Activated effector memory CD4-positive, alpha-beta T cell treated with anti-CD3 and anti-CD28 coated beads, Interleukin-2, amount 50 U/mL, for 16 hours (primary cell): ENCODE measurements around the gene RRP15.

ENCODE experiments used
- DNase-seq: peaks from one replicate; pipeline ENCODE4 v3.0.0-alpha.2; 2020

The RRP15 gene, protein sequence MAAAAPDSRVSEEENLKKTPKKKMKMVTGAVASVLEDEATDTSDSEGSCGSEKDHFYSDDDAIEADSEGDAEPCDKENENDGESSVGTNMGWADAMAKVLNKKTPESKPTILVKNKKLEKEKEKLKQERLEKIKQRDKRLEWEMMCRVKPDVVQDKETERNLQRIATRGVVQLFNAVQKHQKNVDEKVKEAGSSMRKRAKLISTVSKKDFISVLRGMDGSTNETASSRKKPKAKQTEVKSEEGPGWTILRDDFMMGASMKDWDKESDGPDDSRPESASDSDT

DNA sequence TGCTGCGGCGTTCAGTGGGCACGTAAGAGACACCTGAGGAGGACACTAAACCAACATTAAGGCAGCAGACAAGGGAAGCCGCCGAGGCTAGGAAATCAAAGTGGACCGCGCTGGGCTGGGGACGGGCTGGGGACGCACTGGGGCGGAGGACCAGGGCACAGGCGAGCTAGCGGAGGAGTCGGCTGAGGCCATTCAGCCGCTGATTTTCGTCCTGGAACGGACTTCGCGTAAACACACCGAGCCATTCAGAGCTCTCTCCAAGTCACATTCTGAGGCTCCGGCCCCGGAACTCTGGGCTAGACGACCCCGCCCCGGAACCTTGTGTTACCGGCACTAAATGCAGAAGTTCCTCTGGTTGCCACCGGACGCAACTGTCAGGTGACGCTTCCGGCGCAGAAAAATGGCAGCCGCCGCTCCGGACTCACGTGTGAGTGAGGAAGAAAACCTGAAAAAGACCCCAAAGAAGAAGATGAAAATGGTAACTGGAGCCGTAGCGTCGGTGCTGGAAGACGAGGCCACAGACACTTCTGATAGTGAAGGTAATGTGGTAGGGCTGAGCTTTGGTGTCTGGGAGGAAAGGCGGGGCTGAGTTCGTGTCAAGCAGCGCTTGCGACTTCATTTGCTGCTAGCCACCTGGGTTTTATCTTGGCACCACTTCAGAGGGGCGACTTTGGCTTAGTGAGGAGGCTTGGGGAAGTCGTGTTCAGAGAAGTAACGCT, at the start of gene RRP15:
Gene RRP15, plus strand, starts transcription at position 377 of the 719 bp plus-strand sequence. Its CDS starts 24 bp downstream, at position 401.
- DNase-seq, result peak; percentile 95

DNA sequence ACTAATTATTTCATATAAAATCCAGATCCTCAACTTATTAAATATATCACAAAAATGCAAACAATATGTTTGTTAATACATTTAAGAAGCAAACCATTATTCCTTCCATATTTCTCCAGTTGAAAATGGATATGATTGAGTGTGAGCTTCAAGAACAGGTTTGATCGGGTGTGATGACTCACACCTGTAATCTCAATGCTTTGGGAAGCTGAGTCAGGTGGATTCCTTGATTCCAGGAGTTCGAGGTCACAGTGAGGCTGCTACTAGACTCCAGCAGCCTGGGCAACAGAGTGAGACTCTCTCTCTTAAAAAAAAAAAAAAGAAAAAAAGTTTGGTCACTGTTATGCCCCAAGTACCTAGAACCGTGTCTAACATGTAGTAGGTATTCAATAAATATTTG, 42.9 kb upstream of the RRP15 start:
- DNase-seq, result no peak

DNA sequence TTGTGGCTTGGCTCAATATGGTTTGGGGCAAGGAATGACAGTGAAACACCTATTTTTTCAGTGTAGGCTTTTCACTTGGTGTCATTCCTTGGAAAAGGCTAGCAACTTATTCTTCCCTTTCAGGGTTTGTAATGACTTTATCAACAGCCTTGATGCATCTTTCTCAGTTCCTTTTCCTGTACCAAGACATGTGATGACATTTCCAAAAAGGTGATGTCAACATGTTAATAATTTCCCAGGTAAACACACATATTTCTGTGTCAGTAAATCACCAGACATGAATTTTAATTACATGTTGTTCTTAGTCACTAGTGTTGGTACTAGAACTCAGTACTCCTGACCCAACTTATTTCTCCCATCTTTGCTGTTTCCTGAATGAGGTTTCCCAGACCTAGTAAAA, 37.8 kb upstream of the RRP15 start:
- DNase-seq, result no peak

DNA sequence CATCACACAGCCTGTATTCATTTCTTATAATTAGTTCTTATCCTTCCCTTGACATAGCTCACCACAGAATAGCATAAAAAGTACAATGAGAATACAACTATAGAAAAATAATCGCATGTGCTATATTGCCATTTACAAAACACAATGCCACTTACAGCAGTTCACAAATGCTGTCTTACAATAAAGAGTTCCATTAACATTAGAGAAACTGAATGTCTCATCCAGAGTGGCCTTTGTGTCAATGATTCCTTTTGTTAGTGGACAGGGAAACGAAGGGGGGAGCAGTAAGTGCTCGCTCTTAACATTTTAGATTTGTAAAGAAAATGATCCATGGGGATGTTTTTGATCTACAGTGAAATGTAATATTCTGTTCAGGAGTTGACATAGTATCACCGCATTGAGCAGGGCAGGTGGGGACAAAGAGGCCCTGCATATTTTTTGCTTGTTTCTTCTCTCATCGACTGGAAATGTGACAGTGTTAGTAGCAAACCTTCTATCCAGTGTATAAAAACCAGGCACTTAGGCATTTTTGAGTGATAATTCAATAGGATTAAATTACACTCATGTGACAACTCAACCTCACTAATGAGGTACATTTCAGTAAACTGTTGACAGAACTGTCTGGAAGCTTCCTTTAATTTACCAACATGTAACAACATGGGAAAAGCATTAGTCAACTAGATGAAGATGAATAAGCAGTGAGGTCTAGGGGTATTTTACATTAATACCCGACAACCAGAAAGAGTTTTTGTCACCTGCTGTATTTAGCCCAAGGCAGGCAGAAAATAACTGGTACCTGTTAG, 35.6 kb upstream of the RRP15 start:
- DNase-seq, result no peak

DNA sequence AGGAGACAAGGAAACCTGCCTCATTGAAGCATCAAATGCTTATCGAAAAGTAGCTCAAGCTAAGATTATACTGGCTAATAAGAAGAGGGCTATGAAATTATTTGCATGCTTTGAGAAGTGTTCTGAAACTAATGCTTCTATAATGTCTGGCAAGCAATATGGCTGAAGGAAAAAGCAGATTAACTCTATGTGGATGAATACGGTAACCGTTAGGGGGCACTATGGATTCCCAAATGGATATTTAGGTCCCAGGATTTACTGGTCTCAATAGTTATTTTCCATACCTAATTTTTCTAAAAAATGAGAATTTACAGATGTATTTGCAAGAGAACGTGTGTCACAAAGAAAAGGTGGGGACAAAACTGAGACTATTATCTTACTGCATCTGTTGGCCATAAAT, 34.6 kb upstream of the RRP15 start:
- no peak for DNase-seq

DNA sequence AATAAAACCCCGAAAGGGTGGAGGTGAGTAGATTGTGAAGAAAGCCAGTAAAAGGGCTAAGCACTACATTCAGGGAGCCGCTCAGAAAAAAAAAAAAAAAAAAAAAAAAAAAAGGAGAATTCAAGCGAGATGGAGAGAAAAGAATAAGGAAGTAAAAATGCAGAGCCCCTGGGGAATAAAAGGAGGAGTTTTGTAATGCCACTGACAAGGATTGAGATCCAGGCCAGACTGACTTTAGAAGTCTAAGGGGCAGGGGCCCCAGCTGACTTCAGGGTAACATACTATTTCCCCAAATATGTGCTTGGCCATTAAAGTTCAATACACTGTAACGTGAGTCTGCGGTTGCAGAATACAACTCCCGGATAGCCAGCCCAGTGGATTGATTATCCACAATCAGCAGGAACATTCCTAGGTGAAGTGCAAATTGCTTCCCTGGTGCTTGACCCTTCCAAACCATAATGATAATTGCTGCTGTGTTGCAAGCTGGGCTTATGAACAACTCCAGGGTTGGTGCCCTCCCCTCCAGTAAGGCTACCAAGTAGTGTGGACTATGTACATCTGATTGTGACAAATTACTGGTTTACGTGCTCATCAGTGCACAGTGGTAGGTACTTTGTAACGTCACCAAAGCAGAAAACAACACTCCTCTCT, 30.7 kb upstream of the RRP15 start:
- no peak for DNase-seq

DNA sequence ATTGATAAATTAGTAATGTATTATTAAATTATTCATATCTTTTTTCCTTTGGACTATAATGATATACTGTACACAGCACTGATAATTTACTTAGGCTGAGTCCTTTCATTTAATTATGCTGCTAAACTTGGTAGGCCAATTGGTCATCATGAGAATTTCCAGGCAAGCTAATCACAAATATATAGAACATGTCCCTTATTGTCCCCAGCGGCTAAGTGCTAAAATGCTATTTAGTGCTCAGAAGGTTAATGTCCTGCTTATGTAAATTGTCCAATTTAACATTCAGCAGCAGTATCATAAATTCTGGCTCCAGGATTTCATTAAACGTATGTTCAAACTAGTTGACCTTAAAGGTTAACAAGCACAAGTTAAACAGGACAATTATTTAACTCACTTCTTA, 30.0 kb upstream of the RRP15 start:
- DNase-seq, result no peak

DNA sequence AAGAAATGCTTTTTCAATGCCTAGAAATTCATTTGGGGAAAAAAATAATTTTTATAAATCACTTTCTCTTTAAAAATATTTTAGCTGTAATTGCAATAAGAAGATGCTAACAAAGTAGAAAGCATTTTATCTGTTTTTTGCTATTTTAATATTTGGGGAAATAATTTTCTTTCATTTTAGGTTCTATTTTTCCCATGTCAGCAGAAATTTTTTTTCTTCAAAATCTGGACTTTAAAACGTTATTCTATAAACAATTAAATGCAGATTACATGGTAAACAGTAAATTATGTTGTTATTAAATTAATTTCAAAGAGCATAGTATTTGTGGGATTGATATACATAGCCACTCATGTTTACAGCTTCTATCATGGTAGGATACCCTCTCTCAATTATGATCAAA, 27.7 kb upstream of the RRP15 start:
- no peak for DNase-seq

DNA sequence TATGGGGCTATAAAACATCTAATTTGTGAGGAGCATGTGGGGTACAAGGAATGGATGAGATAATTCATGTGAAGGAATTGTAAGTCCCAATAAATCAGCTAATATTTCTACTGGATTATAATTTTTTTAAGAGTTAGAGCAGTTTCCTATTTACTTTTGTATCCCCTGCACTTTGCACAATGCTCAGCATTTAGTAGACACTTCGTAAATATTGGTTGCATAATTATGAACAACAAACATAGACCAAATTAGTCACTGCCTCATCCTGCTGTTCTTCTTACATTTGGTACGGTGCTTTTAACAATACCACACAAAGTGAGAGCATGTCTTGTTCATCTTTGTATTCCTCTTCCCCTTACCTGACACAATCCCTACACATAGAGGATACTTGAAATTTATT, 27.1 kb upstream of the RRP15 start:
- no peak for DNase-seq

DNA sequence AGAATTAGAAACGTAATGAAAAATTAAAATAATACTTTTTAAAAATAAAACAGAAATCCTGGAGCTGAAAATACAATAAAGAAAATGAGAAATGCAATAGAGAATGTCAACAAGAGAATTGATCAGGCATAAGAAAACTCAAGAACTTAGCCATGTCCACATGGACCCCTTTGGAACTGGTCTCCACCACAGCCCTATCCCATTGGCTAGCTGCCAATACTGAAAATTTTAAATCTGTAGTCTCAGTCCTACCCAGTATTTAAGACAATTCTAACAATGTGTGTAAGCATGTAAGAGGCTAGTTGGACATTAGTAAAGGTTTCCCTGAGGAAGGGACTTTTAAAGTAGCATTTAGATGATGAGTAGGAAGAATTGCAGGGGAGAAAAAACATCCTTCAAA, 25.8 kb upstream of the RRP15 start:
- no peak for DNase-seq

DNA sequence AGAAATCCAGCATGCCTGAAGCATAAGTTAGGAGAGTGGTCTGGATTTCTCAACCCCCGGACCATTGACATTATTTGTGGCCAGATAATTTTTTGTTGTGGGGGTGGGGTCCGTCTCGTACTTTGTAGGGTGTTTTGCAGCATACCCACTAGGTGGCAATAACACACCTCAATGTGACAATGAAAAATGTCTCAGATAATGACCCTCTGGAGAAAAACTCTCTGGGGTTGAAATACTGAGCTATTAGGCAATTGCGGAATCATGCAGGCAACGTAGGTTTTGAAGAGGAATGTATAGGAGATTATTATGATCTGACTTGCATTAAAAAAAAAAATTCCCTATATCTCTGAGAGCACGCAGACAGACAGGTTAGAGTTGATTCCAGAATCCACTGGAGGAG, 25.3 kb upstream of the RRP15 start:
- no peak for DNase-seq

DNA sequence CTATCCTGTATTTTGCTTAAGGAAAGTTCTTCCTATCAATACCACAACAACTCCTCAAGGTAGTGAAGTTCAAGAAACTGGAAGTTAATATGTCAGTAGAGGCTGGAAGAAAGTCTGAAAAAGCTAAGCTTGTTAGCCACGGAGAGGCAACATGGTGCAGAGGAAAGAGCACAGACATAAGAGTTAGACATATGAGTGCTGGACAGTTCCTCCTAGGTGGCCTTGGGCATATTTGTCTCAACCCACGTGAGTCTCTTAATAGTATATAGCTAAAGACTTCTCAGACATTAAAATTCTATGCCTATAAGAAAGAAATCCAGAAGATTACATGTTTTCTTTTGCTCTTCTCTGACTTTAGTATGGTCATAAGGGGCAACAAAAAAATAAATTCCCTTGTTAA, 22.8 kb upstream of the RRP15 start:
- DNase-seq, result no peak

DNA sequence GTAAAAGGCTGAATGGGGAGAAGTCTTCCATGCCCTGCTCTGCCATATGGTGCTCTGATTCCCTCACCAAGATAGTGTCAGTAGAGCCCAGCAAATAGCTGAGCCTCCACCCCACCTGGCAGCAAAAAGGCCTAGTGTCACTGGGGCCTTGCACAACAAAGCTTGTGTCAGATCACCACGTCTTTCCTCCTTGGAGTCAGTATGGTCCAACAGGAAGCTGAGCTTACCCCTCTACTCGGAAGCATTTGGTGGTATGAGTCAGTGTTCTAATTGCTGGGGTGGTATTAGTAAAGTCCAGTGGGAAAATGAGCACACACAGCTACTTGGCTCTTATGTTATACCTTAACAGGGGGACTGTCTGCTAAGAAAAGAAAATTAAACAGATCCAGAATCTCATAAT, 18.7 kb upstream of the RRP15 start:
- DNase-seq, result no peak

DNA sequence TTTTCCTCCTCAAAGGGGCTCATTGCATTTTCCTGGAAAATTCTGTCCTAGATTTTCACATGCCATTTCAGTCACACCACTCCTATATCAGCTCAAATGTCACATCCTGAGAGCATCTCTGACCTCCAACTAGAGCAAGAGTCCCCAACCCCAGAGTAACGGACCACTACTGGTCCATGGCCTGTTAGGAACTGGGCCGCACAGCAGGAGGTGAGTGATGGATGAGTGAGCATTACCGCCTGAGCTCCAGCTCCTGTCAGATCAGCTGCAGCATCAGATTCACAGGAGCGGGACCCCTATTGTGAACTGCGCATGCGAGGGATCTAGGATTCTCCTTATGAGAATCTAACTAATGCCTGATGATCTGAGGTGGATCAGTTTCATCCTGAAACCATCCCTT, 12.7 kb upstream of the RRP15 start:
- DNase-seq, result no peak

DNA sequence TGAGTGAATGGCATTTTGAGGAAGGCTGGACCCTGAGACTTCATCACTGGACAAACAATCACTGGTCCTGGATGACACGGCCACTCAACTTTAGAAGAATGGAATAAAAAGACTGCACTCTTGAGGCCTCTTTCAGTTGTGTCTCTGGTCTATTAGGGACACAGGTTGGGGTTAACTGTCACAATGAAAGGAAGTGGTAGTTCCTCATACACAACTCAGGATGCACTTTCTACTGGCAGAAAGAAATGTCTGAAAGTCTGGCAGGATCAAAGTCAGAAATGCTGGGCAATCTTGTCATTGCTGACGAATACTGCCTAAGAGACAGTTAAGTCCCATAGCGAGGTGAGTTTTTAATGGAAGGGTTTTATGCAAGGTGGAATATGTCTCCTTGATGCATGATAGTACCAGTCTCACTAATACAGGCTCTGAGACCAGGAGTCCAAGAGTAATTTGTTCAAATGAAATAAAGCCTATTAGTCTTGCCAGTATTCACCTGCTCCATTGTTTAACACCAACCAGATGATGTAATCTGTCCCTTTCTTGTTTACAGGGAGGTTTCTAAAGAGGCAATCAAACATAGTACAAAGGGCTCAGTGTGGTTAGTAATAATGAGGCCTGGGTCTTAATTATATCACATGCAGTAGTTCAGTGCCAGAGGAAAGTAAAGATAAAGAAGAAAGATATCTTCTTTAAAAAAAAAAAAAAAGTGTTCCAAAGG, 11.2 kb upstream of the RRP15 start:
- no peak for DNase-seq

DNA sequence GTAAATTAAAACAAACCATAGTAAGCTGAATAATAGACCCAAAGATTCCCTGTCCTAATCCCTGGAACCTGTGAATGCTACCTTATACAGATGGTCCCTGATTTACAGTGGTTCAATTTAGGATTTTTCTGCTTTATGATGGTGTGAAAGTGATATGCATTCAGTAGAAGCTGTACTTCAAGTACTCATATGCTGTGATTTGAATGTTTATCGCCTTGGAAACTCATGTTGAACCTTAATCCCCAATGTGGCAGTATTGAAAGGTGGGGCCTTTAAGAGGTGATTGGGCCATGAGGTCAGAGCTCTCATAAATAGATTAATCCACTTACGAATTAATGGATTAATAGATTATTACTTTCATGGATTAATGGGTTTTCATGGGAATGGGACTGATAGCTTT, 10.6 kb upstream of the RRP15 start:
- DNase-seq, result no peak

DNA sequence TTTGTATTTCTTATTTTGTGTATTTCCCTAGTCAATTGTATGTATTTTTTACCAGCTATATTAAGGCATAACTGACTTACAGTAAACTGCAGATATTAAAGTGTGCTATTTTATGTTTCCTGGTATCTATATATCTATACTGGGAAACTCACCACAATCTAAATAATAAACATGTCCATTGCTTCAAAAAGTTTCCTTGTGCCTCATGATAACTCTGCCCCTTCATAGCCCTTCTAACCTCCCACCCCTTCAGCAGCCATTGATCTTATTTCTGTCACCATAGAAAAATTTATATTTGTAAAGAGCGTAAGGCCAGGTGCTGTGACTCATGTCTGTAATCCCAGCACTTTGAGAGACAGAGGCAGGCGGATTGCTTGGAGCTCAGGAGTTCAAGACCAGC, 9.3 kb upstream of the RRP15 start:
- DNase-seq, result no peak

DNA sequence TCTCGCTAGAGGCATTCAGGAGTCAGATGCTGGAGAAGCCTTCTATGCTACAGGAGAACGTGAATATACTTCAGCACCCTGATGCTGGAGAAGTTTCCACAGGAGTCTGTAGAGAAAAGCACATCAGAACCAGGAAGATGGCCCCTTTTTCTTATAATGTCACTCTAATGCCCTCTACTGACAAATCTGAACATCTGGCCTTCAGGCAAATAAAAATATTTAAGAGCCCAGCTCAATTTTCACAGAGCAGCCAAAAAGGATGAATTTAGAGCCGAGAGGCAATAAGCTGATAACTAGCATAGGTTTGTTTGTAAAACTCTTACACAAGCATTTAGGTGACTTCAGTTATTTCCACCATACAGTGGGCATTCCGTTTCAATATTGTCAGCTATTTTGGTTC, 3.8 kb upstream of the RRP15 start:
- no peak for DNase-seq

DNA sequence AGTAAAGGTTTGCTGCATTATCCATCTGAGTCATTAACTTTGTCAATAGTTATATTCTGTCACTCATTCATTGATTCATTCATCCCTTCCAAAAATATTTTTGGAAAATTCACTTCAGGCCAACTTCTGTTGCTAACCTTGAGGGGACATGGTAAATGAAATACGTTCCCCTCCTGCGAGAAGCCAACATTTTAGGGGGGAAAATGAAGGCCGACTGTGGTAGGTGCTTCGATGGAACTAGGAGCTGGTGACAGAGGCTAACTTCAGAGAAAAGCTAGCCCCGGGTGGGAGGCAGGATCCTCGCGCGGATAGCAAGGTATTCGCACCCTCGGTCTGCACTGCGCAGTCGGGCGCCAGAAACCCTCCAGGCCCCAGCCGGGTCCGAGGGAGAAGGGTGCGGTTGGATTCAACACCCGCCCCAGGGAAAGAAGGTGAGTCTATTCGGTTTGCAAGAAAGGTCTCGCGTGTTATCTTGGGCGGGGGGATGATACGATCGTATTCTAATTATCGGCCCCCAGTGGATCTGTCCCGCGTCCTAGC, 646 bp upstream of the RRP15 start:
- DNase-seq, result no peak

DNA sequence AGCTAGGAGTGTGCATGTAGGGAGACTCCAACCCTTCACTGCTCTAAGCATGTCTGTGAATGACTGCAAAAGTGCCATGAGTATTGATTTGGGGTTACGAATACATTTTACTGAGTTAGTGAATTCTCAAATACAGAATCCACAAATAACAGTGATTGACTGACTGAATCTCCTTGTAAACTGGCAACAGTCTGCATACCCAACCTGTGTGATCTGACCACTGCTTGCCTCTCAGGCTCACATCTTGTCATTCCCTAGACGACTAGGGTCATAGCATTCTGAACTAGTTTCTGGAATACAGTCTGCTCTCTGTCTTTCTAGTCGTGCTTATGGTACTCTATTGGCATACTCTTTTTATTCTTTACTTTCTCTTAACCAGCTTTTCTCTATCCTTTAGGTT, 7.4 kb downstream of the RRP15 start:
- DNase-seq, result no peak

DNA sequence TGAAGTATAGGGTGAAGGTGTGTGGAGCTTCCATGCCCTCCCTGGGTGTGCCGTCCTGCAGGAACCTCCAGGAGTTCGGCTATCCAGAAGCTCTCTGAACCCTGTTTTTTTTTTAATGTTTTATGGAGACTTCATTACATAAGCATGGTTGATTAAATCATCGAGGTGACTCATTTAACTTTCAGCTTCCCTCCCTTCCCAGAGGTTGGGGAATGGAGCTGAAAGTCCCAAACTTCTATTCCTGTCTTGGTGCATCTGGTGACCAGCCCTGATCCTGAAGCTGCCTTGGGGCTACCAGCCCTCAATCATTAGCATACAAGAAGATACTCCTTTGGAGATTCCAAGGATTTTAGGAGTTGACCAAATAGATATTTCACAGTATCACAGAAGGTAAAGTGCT, 9.5 kb downstream of the RRP15 start:
- DNase-seq, result no peak

DNA sequence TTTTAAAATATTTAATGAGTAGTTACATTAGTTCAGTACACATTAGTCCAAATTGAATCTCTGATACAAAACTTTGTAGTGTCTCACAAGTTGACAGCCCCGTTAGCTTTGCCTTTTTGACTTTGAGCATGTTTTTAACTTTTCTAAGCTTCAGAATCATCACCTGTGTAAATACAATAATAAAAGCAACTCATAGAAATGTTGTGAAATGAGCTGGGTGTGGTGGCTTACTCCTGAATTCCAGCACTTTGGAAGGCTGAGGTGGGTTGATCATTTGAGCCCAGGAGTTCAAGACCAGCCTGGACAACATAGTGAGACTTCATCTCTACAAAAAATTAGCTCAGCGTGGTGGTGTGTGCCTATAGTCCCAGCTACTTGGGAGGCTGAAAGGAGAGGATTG, 11.1 kb downstream of the RRP15 start:
- DNase-seq, result no peak

DNA sequence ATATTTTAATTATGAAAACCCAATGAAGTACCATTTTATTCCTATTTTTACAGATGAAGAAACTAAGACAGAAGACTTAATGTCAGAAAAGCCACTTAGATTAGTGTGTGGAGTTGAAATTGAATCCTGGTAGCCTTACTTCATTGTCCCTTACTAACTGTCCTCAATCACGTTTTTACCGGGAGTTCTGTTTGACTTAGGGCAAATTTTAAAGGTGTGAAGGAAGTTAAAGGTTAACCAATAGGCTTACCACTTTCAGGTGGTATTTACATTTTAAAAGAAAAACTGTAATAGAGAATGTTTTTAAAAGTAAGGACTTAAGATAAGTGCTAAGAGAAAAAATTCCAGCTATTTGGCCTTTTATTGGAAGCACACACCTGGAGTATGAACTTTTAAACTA, 12.4 kb downstream of the RRP15 start:
- DNase-seq, result no peak
